ENCODE measurements around the gene SMPD1.
"Not testable (repeated sequence)": the region's sequence is repeated elsewhere in the genome, so short reads cannot be mapped to it uniquely, and the experiment has no call there.

SMPD1 gene

GRCh38 chr11:6390718-6391469 is 620 bp downstream of the SMPD1 start:
- no peak for DNase-seq

DNA sequence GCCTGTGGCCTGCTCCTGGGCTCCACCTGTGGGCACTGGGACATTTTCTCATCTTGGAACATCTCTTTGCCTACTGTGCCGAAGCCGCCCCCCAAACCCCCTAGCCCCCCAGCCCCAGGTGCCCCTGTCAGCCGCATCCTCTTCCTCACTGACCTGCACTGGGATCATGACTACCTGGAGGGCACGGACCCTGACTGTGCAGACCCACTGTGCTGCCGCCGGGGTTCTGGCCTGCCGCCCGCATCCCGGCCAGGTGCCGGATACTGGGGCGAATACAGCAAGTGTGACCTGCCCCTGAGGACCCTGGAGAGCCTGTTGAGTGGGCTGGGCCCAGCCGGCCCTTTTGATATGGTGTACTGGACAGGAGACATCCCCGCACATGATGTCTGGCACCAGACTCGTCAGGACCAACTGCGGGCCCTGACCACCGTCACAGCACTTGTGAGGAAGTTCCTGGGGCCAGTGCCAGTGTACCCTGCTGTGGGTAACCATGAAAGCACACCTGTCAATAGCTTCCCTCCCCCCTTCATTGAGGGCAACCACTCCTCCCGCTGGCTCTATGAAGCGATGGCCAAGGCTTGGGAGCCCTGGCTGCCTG is 1.4 kb downstream of the SMPD1 start:
- no peak for DNase-seq

DNA sequence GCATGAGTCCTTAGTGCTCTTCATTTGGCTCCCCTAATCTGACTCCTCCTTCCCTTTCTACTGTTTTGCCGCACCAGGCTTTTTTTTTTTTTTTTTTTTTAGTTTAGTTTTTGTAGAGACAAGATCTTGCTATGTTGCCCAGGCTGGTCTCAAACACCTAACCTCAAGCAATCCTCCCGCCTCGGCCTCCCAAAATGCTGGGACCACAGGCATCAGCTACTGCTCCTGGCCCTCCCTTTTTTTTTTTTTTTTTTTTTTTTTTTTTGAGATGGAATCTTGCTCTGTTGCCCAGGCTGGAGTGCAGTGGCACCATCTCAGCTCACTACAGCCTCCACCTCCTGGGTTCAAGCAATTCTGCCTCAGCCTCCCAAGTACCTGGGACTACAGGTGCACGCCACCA is 2.0 kb downstream of the SMPD1 start:
- DNase-seq, result not testable (repeated sequence)

DNA sequence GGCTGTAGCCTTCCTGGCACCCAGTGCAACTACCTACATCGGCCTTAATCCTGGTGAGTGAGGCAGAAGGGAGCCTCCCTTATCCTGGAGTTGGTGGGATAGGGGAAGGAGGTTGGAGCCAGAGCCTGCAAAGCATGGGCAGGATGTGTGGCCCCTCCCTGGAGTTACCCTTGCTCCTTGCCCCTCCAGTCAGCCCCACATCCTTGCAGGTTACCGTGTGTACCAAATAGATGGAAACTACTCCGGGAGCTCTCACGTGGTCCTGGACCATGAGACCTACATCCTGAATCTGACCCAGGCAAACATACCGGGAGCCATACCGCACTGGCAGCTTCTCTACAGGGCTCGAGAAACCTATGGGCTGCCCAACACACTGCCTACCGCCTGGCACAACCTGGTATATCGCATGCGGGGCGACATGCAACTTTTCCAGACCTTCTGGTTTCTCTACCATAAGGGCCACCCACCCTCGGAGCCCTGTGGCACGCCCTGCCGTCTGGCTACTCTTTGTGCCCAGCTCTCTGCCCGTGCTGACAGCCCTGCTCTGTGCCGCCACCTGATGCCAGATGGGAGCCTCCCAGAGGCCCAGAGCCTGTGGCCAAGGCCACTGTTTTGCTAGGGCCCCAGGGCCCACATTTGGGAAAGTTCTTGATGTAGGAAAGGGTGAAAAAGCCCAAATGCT is 3.9 kb downstream of the SMPD1 start:
- DNase-seq, result no peak

- no peak for DNase-seq
These were observed 5.3 kb downstream of the SMPD1 start for GRCh38 chr11:6395470-6396060.

DNA sequence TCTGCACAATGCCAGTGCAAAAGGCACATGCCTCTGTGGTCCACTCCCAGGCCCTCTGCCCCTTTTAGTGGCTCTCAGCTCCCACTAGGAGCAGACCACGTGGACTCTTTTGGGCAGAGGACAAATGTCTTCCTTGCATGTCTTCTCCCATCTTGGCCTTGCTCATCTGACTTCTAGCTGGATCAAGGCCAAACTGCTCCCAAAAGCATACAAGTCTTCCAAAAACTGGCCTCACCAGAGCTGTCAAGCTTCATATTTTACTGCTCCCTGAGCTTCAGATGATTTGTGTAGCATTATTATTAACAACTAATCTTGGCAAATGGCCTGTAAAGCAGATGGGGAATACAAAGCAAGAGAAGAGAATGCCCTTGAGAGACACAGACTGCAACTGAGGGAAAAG is 6.9 kb downstream of the SMPD1 start:
- peak; percentile 40 for DNase-seq

DNA sequence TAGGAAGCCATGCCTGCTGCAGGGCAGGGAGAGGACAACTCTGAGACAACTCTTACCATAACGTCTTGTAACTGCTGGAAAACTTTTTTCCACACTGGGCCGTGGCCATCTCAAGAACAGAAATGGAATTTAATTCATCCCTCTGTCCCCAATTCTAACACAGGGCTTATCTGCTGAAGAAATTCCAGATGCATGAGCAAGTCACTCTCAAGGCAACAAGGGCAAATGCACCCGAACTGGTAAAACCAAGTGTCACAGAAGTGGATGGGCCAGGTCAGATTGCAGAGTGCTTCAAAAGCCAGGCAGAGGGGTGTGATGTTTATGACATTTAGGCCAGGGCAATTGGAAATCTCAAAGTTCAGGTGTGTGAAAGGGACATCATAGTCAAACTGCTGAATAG is 7.4 kb downstream of the SMPD1 start:
- no peak for DNase-seq

DNA sequence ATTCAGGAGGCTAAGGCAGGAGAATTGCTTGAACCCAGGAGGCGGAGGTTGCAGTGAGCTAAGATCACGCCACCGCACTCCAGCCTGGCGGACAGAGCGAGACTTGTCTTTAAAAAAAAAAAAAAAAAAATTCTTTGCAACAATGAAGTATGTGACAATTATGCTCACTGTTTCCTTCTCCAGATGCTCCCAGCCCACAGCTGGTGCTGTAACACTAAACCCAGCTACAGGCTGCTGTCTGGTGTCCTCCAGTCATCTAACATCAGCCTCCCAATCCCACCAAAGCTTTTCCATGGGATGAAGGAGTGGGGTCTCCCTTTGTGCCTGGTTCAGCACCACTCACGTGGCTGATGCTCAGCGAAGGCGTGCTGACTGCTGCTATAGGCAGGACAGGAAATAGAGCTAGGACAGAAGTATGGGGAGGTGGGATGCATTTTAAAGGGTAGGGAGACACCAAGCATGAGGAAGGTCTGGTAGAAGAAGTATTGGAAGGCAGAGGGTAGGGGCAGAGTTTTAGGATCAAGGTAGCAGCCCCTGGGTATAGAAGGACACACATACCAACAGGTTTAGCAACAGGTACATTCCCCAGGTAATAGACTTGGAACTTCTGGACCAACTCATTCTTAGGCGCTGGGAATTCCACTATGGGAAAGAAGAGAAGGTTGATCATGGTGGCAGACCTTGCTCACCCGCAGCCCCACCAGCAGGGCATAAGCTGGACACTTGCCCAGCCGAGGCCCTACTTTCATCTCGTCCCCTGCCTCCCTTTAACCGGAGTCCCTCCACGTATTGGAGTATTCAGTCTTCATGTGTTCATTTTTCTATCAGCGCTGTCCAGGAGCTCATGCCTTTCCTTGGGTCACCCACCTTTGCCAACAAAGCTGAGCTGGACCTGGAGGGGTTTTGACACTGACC is 10.4 kb downstream of the SMPD1 start:
- no peak for DNase-seq

- DNase-seq, result no peak
These were observed 11.2 kb downstream of the SMPD1 start for GRCh38 chr11:6401464-6401863.

DNA sequence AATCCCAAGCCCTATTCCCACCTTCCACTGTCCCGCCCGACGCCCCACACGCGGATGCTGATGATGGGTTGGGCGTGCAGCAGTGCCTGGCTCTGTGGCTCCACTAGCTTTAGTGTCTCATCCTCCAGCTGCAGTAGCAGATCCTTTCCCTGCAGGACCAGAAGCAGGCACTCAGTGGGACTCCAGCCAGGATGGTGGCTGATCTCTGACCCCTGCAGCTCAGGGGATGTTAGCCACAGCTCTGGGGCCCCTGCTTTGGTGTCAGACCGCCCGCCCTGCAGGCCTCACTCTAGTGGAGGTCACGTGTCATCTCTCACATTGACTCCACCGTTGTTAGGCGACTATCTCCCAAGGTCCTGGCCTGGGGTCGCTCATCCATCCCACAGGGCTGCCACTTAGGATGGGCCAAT is 11.8 kb downstream of the SMPD1 start:
- DNase-seq, result no peak

DNA sequence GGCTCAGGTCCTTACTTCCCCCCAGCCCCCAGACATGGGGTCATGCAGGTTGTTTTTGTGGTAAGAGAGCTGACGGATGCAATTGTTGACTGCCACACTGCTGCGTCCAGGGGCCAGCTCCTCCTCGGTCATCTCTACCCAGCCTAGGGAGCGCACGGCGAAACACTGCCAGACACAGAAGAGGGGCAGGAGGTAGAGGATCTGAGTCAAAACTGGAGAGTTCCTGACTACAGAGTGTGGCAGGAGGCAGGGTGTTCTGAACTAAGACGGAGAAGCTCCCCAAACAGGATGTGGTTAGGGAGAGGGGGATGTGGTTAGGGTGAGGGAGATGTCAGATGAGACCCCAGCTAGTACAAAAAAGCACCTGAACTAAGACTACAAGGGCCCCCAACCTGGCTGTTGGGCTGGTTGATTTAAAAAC is 12.3 kb downstream of the SMPD1 start:
- peak; percentile 25 for DNase-seq

DNA sequence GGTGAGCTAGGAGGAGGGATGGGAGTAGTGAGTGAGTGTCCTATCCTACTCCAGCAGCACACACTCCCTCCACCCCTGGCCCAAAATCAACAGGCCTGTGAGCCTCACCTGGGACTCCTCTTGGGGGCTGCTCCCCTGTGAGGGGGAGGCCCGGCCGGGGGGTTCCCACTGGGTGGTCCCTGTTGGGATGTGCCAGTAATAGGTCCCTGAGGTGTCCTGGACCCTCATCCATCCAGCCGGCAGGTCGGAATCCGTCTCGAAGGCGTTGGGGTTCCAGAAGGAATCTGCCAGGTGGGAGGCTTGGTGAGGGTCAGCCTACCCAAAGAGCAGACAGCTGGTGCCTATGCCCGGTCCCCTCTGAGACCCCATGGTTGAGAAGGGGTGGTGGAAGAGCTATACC is 13.3 kb downstream of the SMPD1 start:
- DNase-seq, result no peak

- peak; percentile 74 for DNase-seq
These were observed 14.2 kb downstream of the SMPD1 start for GRCh38 chr11:6404342-6405051.

- peak; percentile 22 for DNase-seq
These were observed 14.9 kb downstream of the SMPD1 start for GRCh38 chr11:6405052-6405667.

DNA sequence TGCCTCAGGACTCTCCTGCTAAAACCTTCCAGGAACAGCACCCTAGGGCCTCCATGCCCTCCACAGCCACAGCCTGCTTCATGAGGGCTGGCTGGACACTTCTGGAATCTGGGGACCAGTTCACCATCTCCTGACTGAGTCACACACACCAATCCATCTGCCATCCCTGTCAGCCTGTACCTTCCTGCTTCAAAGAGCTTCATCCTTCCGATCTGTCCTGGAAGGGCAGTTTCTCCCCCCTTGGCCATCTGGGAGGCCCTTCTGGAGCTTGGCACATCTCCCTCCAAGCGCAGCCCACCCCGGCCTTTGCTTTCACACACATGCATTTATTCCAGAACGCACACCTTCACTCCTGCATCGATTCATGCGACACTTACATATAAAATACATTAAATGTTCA is 15.6 kb downstream of the SMPD1 start:
- no peak for DNase-seq

- no peak for DNase-seq
These were observed 16.1 kb downstream of the SMPD1 start for GRCh38 chr11:6406370-6406769.

DNA sequence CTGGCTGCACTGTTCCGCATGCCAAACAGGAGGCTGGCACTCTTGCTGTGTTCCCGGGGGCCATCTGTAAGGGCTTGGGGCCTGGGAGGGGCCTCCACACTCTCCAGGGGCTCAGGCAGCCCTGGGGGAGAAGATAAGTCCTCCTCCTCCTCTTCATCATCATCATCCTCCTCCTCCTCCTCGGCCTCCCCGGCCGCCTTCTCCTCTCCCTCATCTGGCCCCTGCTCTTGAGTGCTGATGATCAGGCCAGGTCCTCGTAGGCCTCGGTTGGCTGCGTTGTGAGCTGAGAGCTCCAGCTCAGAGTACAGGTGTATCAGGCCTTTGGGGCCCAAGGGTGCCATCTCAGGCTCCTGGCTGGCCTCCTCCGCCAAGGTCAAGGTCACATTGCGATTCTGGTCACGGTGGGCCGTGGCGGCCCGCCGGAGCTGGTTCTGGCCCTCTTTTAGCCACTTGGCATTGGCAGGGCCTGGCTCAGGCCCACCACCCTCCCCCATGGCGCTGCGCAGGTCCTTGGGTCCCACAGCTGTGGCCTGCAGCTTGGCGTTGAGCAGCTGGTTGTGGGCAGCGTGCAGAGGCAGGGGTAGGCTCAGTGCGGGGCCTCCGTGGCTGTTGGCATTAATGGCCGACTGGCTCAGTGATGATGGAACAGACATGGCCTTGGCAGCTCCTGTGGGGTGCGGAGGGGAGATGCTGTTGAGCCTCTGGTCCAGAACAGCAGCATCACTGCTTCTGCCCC is 20.6 kb downstream of the SMPD1 start:
- no peak for DNase-seq

GRCh38 chr11:6411594-6412031 is 21.3 kb downstream of the SMPD1 start:
- DNase-seq, result no peak

GRCh38 chr11:6413791-6414201 is 23.5 kb downstream of the SMPD1 start:
- DNase-seq, result peak; percentile 30

DNA sequence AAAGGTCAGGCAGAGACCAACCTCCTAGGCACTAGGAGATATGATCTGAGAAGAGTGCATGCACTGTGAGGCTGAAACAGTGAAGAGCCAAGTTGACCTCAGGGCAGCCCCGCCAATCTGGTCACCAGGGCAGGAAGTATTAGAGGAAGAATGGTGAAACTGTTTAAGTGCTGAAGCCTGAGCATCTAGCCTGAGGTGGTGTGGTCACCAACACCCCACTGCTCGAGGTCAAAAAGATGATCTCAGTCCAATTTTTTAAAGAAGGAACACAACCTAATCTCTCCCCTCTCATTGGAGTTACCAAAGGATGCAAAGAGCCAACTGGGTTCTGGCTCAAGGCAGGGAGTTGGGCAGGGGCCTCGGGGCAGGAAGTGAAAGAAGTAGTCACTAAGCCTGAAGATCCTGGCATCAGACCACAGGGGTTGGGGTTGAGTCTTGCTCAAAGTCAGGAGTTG is 24.6 kb downstream of the SMPD1 start:
- DNase-seq, result no peak

DNA sequence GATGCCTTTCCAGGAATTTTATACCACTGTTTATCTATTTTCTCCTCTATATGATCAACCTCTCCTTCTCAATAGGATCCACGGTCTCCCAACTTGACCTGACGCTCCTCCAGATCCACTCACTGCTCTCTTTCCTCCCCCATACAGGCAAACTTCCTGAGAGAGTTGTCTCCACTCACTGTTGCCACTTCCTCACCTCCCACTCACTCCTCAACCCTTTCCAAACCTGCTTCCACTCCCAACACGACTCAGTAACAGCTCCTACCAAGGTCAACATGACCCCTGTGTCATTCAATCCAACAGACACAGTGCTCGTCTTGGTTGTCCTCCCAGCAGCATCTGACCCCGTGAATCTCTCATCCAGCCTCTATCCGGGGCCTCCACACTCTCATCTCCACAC is 25.5 kb downstream of the SMPD1 start:
- no peak for DNase-seq
